CD4-positive, alpha-beta T cell treated with Interleukin-1 beta for 1 hour (primary cell): ENCODE data around the gene MXD4.
"Not testable (repeated sequence)": the region's sequence is repeated elsewhere in the genome, so short reads cannot be mapped to it uniquely, and the experiment has no call there.

Experiments
- DNase-seq, 2 donors: peaks; one replicate each; pipeline ENCODE4 v3.0.0-alpha.2; 2020 to 2022

MXD4 gene

DNA sequence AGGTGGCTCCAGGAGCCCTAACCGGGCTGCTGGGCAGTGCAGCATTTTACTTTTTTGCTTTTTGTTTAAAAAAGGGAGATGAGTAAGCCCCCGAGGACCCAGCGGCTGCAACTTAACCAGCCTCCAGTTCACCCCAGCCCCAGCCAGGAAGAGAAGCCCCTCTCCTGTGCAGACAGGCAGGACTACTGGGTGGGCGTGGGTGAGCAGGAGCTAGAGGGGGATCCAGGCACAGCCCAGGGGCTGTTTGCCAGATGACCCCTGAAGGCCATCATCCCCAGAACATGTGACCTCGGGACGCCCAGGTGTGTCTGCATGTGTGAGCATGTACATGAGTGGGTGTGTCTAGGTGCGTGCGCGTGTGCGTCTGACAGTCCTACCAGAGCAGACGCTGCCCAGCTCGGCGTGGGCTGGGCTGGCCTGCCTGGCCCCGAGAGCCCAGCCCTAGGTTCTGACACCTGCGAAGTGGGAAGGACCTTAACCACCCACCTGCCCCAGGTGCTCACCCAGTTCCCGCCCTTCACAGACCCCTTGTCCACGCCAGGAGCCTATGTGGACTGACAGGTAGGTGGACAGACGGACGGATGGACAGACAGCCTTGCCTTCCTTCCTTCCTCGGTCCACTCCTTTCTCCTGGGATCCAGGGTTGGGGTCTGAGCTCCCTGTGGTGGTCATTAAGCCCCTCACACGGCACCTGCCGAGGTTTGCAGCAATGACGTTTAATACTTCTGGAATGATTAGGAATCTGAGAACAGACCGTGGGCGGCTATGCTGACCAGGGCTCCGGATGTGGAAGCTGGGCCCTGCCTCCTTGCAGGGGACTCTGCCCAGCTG lies 12.2 kb downstream of the MXD4 start:
- DNase-seq, result no peak

DNA sequence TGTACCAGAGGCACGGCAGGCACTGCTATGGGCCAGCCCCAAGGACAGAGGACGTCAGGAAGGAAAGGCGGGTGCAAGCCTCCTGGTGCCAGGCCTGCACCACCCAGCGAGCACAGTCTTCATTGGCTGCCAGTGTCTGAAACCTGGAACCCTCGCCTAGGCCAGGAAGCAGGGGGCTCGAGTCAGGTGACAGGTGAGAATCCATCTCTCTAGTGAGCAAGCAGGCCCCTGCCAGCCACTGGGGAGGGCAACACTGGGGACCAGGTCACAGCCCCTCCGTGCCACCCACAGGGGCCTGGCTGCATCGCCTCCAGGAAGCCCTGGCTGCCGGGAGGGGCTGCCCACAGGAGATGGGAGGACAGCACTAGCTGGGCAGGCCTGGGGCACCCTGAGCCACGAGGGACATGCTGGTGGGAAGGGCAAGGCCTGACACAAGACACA lies 13.1 kb downstream of the MXD4 start:
- DNase-seq, result no peak

DNA sequence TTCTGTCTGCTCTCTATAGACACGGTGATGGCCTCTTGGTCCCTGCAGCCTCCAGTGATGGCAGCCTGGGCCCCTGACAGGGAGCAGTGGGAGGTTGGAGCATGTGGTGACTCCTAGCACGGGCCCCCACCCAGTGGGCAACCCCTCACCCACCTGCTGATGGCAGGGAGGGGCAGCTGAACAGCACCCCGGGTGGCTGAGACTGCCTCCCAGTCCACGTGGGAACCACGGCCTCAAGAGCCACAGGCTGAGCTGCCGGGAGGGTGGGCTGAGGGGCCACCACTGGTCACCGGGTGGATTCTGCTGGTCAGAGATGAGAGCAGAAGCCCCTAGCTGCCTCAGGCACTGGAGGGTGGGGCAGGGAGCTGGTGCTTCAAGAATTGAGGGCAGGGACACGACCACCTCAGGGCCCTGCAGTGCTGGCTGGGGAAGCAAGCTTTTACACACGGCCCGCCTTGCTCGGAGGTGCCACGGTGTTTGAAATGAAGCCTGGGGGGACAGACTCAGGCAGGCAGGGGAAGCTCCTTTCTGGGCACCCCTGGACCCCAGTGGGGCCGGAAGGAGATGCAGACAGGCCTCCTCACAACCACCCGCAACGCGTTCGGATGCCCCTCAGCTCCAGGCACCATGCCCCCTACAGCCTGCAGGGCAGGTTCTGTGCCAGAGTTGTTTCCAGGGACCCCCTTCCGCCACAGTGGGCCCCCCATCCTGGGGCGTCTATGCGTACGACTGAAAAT lies 13.7 kb downstream of the MXD4 start:
- DNase-seq, result no peak

DNA sequence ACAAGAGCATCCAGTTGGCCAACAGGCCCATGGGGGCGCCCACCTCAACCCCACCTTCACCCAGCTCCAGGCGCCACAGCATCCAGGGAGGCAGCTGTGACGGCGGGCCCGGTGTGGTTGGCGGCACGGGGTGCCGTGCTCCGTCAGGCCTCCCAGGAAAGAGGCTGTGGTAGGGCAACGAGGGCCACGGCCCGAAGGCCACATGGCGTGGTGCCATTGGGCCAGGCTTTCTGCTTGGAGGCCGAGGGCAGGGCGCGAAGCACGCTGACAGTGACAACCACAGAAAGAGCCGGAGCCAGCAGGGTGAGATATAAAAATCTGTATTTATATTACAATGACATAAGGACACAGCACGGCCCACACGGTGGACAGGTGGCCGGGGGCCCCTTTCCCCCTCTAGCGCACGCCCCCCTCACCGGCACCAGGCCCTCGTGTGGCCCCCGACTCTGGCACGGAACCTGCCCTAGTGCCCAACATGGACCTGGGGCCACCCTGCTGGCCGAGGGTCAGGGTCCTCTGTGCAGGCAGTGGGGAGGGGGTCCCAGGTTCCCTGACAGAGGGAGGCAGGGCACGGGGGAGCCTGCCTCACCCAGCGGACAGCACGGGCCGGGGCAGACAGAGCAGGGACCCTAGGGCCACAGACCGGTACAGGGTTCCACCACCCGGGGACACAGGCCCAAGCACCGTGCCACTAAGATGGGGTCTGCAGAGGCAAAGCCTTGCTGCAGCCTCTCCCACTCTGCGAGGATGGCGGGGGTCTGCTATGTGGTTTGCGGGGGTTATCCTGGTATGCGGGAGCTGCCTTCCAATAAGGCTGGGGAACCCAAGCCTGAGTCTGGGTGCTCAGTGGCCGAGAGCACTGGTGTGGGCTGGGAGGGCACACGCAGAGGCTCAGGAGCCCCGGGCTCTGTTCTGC lies 14.5 kb downstream of the MXD4 start:
- DNase-seq, result no peak

DNA sequence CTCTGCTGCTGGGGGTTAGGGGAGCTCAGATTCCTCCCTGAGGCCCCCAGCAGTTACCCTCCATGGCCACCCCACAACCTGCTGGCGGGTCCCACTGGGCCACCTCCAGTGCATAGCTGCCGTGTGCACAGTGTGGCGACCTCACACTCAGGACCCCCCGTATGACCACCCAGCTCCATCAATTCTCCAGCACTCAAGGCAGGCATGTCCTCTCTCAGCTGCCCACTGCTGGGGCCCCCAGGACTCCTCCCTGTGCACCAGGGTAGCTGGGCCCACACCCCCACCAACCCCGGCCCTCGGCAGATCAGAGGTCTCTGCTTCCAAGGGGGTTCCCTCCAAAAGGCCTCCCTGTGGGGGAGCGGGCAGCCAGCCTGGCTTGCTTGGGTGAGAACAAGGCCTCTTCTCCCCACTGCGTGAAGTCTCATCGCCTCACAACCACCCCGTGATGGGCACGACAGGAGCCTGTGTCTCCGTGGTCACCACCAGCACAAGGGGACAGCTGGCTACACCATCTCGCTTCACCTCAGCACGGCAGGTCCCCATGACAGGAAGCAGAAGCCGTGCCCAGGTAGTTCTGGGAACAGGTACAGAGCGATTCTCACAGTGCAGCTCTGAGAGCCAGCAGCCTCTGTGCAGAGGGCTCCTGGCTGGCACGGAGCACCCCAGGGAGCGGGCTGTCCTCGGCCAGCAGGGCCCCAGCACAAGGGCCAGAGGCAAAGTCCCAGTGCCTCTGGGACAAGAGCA lies 15.4 kb downstream of the MXD4 start:
- DNase-seq, result no peak

DNA sequence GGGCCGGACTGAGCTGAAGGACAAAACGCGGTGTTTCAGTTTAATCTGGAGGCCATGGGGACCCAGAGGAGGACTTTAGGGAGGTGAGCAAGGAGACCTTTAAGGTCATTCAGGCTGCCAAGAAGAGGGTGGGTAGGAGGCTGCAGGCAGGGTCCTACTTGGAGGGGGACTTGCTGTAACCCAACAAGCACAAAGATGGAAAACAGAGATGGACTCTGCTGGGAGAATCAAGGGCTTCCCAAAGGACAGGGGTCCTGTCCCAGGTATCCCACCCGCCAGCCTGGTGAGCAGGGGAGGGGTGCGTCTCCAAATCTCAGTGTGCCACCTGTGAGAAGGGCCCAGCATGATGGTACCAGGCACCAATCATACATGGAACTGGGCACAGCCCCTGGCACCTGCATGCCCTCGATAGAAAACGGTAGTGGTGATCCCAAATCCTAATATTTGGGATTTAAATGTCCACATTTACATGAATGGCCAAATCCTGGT lies 16.1 kb downstream of the MXD4 start:
- no peak for DNase-seq

DNA sequence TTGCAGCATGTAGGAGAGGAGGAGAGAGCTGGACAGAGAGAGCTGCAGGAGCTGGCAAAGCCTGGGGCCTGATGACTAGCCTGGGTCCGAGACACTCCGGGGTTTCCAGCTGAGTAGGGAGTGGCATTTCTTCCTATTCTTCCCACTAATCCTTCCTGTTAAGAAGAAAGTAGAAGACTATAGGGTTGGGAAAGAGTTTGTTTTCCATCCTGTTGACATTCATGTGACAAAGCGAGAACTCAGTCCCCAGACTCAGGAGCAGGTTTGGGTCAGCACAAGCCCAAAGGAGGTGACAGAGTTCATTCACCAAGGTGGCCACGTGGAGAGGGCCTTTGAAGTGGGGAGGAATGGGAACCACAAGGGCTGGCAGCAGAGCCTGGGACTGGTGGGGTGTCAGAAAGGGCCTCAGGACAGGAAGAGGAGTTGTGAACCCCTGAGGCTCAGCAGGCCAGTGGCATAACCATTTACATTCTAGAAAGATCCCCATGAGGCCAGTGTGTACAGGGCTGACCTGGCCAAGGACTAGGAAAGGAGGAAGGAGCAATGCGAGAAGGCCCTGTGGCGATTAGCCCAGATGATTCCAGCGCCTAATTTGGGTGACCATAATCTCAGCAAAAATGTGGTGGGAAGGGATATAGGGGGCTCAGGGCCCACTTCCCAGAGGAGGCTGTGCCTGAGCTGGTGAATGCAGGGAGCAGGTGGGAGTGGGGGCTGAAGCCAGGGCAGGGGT lies 16.7 kb downstream of the MXD4 start:
- no peak for DNase-seq

DNA sequence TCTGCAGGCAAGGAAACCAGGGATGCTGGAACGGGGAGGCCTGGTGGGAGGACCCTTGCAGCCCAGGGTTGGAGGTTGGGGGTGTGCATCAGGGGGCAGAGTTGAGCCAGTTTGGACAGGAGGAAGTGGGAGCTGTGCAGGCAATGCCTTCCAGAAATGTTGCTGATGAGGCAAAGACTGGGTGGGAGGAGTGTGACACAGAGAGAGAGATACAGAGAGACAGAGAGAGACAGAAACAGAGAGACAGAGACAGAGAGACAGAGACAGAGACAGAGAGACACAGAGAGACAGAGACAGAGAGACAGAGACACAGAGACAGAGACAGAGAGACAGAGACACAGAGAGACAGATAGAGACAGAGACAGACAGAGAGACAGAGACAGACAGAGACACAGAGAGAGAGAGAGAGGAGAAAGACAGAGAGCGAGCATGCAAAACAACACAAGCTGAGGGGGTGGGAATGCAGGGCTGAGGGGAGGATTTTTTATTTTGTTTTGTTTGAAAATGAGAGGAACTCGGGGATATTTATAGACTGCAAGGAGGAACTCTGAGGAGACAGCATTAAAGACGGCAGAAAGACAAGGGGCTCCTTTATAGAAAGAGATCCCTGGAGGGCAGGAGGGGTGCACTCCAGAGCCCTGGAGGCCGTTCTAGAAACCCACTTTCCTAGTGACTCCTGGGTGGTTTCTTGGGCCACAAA lies 18.1 kb downstream of the MXD4 start:
- no peak for DNase-seq

DNA sequence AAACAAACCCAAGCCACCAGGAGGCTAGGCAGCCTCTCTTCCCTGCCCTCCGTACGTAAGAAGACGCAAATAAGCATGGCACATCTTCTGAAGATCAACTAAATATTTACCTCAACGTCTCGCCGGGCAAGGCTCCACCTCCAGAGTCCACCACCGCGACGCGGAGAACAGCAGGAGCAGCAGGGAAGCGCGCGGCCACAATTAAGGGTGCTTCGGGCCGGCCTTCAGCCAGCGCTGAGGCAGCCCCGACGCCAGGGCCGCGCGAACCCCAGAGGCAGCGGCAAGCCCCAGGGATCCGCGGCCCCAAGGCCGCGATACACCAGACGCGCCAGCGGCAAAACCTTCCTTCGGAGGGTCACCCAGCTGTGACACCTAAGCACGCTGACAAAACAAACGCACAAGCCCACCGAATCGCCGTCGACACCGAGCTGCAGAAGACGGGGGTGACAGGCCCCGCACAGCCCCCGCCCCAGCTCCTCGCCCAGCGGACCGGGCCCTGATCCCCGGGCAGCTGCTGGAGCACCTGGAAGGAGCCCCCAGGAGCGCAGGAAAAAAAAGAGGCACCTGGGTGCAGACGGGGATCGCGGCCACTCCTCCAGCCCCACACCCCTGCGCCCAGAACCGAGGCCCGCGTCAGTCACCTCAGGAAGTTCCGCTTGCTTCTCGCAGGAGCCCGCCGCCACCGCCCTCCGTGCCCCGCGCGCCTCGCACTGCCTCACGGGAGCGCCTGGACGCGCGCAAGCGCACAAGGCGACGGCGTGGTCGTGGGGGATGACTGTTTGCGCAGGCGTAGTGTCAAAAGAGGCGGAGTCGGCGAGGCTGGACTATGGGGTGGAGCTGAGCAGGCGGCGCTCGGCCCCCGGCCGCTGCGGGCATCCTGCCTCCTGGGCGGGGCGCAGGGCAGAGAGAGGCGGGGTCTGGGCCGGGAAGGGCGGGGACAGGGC lies 20.2 kb downstream of the MXD4 start, which contains the start of the genes HAUS3 and POLN:
Gene HAUS3, minus strand, starts transcription at position 712 of the 944 bp plus-strand sequence. CDS start 1,175 bp downstream, outside the sequence.
Gene POLN, minus strand, starts transcription at position 712 of the 944 bp plus-strand sequence. CDS start 12,890 bp downstream, outside the sequence.
- DNase-seq, result peak; percentile 99 to 100

DNA sequence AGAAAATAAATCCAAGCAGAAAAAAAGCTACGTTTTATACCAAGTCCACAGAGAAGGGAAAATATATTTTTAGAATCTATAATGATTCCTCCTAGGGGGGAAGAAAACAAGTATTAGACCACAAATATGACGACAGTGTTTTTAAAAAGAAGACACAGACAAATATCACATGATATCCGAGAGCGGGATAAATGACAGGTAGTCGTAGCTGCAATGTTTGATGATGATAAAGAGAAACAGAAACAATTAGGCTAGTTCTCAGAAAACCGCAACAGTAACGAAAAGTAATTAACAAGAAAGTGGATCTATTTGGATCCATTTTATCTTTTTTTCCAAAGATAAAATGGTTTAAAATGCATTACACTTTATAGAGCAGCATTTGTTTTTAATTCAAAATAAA lies 20.9 kb downstream of the MXD4 start:
- peak in 1 of 2 donors; percentile 70 for DNase-seq

DNA sequence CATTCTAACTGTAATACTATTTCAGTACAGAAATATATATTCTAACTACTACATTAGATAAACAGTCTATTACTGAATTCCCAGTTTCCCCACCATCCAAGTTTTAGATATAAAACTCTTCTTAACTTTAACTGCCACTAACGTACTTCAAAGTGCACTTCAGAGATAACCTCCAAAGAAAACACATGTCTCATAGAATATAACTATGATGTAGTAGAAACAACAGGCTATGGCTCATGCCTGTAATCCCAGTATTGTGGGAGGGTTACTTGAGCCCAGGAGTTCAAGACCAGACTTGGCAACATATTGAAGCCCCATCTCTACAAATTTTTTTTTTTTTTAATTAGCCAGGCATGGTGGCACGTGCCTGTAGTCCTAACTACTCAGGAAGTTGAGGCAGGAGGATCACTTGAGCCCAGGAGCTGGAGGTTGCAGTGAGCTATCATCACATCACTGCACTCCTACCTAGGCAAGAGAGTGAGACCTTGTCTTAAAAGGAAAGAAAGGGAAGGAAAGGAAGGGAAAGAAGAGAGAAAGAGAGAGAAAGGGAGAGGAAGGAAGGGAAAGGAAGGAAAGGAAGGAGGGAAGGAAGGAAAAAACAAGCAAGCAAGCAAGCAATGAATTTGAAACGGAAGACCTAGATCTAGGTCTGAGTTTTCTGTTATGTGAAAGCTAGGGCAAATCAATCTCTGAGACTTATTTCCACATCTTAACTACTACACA lies 24.8 kb downstream of the MXD4 start:
- no peak for DNase-seq

DNA sequence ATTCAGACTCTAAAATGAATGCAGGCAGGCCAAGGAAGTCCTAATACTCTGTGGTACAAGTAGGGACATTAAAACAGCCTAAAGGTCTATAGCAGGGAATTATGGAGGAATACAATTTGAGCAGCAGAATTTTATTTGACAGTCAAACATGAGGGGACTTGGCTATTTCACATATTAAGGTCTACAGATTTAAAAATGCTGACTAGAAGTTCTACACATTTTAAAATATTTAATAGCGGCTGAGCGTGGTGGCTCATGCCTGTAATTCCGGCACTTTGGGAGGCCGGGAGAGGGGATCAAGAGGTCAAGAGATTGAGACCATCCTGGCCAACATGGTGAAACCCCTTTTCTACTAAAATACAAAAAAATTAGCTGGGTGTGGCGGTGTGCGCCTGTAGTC lies 30.8 kb downstream of the MXD4 start:
- no peak for DNase-seq

DNA sequence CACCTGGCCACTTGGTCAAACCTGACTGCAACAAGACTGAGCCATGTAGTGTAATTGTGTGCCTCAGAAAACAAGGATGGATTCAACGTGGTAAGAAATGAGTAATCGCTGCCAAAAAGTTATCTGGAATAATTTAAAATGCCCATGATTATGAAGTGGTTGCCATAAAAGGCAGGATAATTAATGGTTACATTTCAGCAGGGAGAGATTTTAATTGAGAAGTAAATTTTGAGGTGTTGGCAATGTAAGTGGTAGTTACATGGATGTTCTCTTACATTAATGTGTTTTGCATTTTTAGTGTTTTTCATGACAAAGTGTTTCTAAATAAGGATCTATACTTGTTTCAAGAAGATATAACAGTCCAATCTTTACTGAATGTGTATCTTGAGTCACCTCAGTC lies 35.6 kb downstream of the MXD4 start:
- DNase-seq, result no peak

DNA sequence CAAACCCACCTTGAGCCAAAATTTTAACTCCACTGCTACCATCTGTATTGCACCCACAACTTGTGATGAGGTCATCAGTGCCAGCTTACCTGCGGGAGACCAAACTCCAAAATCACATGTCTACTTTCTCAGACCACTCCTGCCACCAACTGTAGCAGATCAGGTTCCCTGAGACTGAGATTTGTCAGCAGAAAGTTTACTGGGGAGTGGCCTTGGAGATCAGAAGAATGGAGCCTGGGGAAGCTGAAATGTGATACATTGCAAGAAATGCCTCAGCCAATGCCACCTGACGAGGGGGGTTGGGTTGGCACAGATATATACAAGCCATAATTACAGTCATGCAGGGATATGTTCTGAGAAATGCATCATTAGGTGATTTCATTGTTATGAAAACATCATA lies 39.1 kb downstream of the MXD4 start:
- DNase-seq, result no peak

DNA sequence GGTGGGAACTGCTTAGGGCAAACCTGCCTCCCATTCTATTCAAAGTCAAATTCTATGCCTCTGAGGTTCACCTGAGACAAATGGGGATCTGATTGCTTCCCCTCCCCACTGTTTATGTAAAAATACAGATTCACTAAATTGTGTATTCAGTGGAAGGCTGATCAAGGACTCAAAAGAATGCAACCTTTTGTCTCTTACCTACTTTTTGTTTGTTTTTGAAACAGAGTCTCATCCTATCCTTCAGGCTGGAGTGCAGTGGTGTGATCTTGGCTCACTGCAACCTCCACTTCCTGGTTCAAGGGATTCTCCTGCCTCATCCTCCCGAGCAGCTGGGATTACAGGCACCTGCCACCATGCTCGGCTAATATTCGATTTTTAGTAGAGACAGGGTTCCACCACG lies 40.5 kb downstream of the MXD4 start:
- not testable (repeated sequence) for DNase-seq

DNA sequence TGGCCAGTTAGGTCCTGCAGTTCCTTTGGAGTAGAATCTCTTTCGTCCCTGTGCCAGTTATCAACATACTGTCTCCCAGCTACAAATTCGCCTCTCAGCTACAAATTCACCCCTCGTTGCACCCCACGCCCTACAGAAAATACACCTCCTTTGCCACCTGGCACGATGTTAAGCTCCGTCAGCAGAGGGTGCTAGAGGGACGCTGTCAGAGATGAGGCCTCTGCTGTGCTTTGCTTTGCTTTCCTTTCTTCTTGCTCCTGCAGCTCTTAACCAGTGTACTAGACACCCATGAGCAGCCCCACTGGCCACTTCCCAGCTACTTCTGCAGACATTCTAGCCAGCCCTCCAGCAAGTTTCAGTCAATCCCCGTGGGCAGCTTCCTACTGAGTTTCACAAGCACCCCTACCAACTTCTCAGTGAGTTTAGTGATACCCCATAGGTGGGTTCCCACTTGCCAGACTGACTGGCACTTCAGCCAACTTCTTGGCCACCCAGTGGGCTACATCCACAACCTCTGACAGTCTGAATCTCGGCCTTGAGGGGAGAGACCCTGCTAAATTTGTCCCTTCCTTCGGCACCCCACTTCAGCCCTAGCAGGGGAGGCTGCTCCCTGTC lies 41.8 kb downstream of the MXD4 start:
- peak; percentile 75 to 83 for DNase-seq

DNA sequence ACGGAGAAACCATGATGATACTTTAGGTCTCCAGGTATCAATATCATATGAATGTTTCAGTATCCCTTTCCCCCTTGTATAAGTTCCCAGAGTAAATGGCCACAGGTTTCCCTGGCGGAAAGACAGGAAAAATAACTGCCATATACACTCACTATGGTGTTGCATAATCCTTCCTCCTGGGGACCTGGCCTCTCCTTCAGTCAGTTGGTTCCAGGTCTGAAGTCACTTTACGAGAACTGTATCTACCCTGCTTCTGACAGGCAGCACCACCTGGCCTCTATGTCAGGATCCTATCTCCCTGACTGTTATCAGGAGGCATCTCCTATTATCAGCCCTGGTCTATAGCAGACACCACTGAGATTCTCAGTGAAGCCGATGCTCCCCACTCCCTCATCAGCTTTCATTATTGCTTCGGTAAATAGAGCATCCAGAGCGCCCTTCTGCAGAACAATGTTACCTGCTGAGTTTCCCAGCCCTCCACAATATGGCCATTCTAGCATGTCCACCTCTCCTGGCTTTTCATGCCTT lies 42.6 kb downstream of the MXD4 start:
- DNase-seq, result no peak

DNA sequence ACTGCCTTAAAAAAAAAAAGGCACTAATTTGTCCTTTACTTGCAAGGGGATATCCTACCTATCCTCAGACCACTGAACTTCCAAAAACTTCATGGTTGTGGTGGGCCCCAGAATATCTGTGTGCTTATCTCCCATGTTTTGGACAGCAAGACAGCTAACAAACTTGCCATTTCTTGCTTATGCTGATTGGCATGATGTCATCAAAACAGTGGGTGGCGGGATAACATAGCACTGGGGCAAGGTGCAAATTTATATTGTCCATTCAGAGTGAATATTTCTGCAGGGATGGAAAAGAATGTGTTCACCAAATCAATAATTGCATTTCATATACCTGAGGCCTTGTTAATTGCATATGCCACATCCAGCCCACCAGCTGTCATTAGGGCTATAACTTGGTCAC lies 43.5 kb downstream of the MXD4 start:
- no peak for DNase-seq
